GM12891 (cell line): ENCODE measurements around the gene RIC8A.
A peak's percentile ranks its signal among the peaks of the same experiment; 100 is the strongest.

Experiments
- DNase-seq: peaks from one replicate; pipeline ENCODE4 v3.0.0; 2011; ENCODE audit warnings: low spot score; ENCODE audit not compliant: insufficient read length
- FAIRE-seq: peaks from 2 replicates; lab custom pipeline; 2011; peaks lifted over from hg19 to GRCh38; lab: Jason Lieb, UNC
- PAX5 ChIP-seq: IDR thresholded peaks from 2 replicates; pipeline ENCODE4 v1.6.1; 2011; ENCODE audit warnings: low read length, moderate library complexity, mild to moderate bottlenecking; ENCODE audit not compliant: insufficient read depth, severe bottlenecking
- POLR2A ChIP-seq: IDR thresholded peaks from 2 replicates; pipeline ENCODE4 v1.6.1; 2011; ENCODE audit warnings: low read depth, low read length, control low read depth
- POLR2AphosphoS5 ChIP-seq: IDR thresholded peaks from 2 replicates; pipeline ENCODE4 v1.6.1; 2011; ENCODE audit warnings: low read depth, low read length, control low read depth
- POU2F2 ChIP-seq: IDR thresholded peaks from 2 replicates; pipeline ENCODE4 v1.6.1; 2011; ENCODE audit warnings: low read depth, mild to moderate bottlenecking, control low read depth, low read length, moderate library complexity
- SPI1 ChIP-seq: IDR thresholded peaks from 2 replicates; pipeline ENCODE4 v1.6.1; 2011; ENCODE audit warnings: low read depth, low read length, control low read depth
- TAF1 ChIP-seq: IDR thresholded peaks from 2 replicates; pipeline ENCODE4 v1.6.1; 2011; ENCODE audit warnings: low read depth, low read length, control low read depth

Gene RIC8A

DNA sequence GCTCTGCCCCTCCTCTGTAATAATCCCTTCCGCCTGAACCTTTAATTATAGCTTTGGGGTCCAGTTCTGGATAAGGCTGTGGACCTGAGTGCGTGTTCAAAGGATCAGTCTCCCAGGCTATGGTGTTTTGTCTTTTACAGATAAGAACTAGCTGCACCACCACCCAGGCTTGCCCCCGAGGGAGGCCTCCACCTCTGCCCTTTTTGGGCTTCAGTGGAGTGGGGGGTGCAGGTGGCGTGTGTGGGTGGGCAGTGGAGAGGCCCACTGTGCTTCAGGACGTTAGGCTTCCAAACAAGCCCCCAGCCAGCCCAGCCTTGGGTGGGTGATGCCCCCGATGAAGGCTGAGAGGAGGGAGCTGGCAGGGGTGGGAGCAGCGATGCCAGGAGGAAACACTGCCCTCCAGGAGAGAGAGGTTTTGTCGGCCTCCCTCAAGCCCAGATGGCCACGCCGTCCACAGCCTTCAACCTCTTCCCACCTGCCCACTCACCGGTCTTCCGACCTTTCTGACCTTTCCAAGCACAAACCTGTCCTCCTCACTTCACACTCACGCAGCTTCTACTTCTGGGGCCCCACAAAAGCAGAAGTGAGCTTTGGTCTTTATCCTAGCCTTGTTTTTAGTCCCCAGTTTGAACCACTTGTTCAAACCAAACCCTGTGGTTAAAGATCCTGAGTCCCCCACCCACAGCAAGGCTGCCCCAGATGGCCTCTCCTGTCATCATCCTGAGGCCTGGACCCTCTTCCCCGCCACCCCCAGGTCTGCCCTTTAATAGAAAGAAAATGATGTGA, 49.6 kb downstream of the RIC8A start:
- FAIRE-seq: peak; percentile 88
- no peak for TF ChIP-seq POLR2A
- no peak for TF ChIP-seq PAX5
- TF ChIP-seq POU2F2: no peak
- no peak for TF ChIP-seq TAF1
- no peak for TF ChIP-seq POLR2AphosphoS5
- peak; percentile 98 for TF ChIP-seq SPI1
- DNase-seq: no peak

DNA sequence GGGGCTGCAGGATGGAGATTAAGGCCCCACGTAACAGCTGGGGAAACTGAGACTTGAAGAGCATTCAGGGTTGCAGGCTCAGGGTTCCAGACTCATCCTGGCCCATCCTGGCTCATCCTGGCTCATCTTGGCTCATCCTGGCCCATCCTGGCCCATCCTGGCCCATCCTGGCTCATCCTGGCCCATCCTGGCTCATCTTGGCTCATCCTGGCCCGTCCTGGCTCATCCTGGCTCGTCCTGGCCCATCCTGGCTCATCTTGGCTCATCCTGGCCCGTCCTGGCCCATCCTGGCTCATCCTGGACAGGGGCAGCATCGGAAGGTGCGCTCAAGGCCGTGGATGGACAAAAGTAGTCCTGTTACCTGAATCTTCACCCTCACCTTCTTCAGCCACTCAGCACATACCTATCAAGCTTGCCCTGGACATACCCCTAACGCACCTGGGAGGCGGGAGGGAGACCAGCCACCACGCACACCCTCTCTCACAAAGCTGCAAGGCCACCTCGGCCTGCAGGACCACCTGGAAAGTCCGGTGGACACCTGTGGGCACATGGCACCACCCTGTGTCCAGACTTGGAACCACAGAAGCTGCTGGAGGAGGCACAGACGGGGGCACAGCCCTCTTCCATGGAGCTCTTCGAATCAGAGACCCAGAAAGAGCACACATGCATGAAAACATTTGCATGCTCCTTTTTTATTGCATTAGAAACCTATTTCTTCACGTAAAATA, 50.4 kb downstream of the RIC8A start:
- FAIRE-seq (peak; percentile 85), DNase-seq (no peak)
- TF ChIP-seq POU2F2 (no peak), SPI1 (no peak), POLR2A (no peak), POLR2AphosphoS5 (no peak), PAX5 (no peak), TAF1 (no peak)

DNA sequence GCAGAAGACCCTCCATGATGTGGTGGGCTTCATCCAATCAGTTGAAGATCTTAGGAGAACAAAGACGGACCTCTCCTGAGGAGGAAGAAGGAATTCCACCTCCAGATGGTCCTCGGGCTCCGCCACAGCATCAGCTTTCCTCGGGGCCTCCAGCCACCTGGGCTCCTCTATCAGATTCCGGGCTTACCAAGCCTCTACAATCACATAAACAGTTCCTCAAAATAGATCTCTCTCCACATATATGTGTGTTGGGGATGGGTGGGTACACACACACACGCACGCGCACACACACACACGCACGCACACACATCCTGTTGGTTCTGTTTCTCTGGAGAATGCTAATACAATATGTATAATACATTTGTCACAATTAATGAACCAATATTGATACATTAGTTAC, 51.9 kb downstream of the RIC8A start:
- DNase-seq (no peak), FAIRE-seq (no peak)
- TF ChIP-seq POLR2A (no peak), SPI1 (no peak), PAX5 (no peak), TAF1 (no peak), POU2F2 (no peak)

GRCh38 chr11:261624-262023, 54.1 kb downstream of the RIC8A start:
- DNase-seq (no peak), FAIRE-seq (peak; percentile 74)
- TF ChIP-seq POU2F2 (peak; percentile 70; the same call in 1 of the 2 replicates), POLR2A (no peak)
